Stomach (tissue), 4 donors: ENCODE data around the gene IL17RC.

Source experiments
- EP300 ChIP-seq: sonication (generic); formaldehyde crosslinking; IDR thresholded peaks from one replicate; pipeline ENCODE4 v1.6.1; 2017; ENCODE audit warnings: antibody characterized with exemption
- POLR2A ChIP-seq, 4 donors: fragments of 450-650 bp; IDR thresholded peaks; one replicate each; pipeline ENCODE4 v1.6.1; 2016; ENCODE audit warnings: antibody characterized with exemption in 4 of 4, control low read depth in 2 of 4, mild to moderate bottlenecking in 1 of 4, moderate library complexity in 1 of 4

- no peak for TF ChIP-seq EP300
- no peak for TF ChIP-seq POLR2A (IDR thresholded peaks at IDR 0.05)
These were observed 16.1 kb downstream of the IL17RC start for GRCh38 chr3:9932843-9933560.
